PFSK-1 (cell line): ENCODE results near the gene PTPRQ.

Experiments used
- FOXP2 ChIP-seq: optimal IDR thresholded peaks from 2 replicates; pipeline ENCODE3; 2011; ENCODE audit warnings: borderline replicate concordance, control low read depth, inconsistent platforms; ENCODE audit not compliant: insufficient read depth; ENCODE audit errors: extremely low read length, extremely low read depth
- POLR2AphosphoS5 ChIP-seq: IDR thresholded peaks from 2 replicates; pipeline ENCODE4 v1.6.1; 2012; ENCODE audit warnings: low read depth, mild to moderate bottlenecking, control low read depth, low read length, moderate library complexity
- SIN3A ChIP-seq: IDR thresholded peaks from 2 replicates; pipeline ENCODE4 v1.6.1; 2012; ENCODE audit warnings: mild to moderate bottlenecking, low read length, moderate library complexity, borderline replicate concordance; ENCODE audit not compliant: insufficient read depth
- TAF1 ChIP-seq: IDR thresholded peaks from 2 replicates; pipeline ENCODE4 v1.6.1; 2012; ENCODE audit warnings: low read length, control low read depth, borderline replicate concordance; ENCODE audit not compliant: insufficient read depth
- TF ChIP-seq, protein P1 (sequence below), 2 experiments: IDR thresholded peaks; 2 replicates each; pipeline versions ENCODE4 v1.6.1 to v1.8.0; 2011 to 2012; ENCODE audit warnings: low read depth in 2 of 2, low read length in 2 of 2, control low read depth in 1 of 2, inconsistent platforms in 1 of 2, mild to moderate bottlenecking in 1 of 2, moderate library complexity in 1 of 2; ENCODE audit not compliant: insufficient read depth in 1 of 2

Gene PTPRQ

GRCh38 chr12:80711866-80712265 lies 267.8 kb downstream of the PTPRQ start:
- TF ChIP-seq, protein P1, sequence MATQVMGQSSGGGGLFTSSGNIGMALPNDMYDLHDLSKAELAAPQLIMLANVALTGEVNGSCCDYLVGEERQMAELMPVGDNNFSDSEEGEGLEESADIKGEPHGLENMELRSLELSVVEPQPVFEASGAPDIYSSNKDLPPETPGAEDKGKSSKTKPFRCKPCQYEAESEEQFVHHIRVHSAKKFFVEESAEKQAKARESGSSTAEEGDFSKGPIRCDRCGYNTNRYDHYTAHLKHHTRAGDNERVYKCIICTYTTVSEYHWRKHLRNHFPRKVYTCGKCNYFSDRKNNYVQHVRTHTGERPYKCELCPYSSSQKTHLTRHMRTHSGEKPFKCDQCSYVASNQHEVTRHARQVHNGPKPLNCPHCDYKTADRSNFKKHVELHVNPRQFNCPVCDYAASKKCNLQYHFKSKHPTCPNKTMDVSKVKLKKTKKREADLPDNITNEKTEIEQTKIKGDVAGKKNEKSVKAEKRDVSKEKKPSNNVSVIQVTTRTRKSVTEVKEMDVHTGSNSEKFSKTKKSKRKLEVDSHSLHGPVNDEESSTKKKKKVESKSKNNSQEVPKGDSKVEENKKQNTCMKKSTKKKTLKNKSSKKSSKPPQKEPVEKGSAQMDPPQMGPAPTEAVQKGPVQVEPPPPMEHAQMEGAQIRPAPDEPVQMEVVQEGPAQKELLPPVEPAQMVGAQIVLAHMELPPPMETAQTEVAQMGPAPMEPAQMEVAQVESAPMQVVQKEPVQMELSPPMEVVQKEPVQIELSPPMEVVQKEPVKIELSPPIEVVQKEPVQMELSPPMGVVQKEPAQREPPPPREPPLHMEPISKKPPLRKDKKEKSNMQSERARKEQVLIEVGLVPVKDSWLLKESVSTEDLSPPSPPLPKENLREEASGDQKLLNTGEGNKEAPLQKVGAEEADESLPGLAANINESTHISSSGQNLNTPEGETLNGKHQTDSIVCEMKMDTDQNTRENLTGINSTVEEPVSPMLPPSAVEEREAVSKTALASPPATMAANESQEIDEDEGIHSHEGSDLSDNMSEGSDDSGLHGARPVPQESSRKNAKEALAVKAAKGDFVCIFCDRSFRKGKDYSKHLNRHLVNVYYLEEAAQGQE (IDR thresholded peaks at IDR 0.05; ENCODE audit: insufficient read depth in 1 of 2, low read depth in 2 of 2, low read length in 2 of 2): no peak
- TF ChIP-seq SIN3A: no peak
- TF ChIP-seq FOXP2: no peak
- no peak for TF ChIP-seq POLR2AphosphoS5
- no peak for TF ChIP-seq TAF1

DNA sequence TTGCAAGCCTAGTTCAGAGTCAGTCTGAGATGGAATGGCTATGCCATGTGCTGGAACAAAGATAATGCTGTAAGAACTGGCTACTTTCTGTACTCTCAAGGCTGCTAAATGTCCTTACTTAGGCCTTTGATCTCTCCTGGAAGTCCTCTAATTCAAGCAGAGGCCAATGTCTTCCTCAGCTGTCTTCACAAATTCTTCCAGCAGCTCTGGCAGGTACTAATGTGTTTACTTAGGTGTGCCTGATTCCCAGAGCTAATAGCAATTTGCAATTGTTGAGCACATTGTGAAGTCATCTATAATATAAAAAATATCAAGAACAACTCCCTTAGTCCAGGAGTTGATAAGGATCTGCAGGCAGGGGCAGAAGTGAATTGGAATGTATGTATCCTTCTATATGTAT lies 268.8 kb downstream of the PTPRQ start:
- TF ChIP-seq TAF1 (no peak), SIN3A (no peak), FOXP2 (no peak), POLR2AphosphoS5 (no peak)
- TF ChIP-seq, protein P1 (IDR thresholded peaks at IDR 0.05; ENCODE audit: insufficient read depth in 1 of 2, low read depth in 2 of 2, low read length in 2 of 2): no peak

- no peak for TF ChIP-seq SIN3A
- TF ChIP-seq, protein P1 (IDR thresholded peaks at IDR 0.05; ENCODE audit: insufficient read depth in 1 of 2, low read depth in 2 of 2, low read length in 2 of 2): no peak
- TF ChIP-seq FOXP2: no peak
- no peak for TF ChIP-seq POLR2AphosphoS5
- no peak for TF ChIP-seq TAF1
These were observed 269.4 kb downstream of the PTPRQ start for GRCh38 chr12:80713419-80713818.

DNA sequence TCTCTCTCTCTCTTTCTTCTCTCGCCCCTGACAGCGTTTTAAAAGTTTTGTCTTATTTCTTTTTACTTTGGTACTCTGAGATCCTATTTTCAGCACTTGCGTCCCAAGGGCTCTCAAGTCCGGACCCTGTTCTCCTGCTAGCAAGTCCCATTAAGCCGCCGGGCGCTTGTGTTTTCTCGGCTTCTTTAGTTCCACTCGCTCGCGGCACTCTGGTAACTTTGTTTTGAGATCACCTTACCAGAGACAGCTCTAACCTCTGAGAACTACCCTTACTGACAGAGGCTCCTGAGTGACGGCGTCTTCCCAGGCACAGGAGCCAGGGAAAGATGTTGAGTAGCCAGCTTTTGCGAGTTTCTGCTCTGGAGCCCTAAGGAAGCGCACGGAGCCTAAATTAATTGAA lies 270.0 kb downstream of the PTPRQ start:
- no peak for TF ChIP-seq FOXP2
- TF ChIP-seq POLR2AphosphoS5: no peak

DNA sequence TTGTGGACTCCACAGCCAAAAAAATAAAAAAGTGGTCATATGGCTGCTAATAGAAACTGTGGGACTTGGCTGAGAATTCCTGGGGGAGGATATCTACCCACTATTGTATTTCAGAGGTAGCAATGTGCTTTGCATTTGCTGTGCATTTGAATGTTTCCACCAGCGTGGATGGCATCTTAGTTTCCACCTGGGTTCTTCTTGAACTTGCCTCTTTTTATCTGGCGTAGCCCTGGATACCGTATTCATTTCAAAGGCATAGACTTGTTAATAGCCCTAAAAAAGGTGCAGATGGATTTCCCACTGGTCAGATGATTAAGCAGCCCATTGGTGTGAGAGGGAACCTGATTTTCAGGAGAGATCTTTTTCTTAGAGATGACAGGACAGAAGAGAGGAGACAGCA lies 270.8 kb downstream of the PTPRQ start:
- no peak for TF ChIP-seq FOXP2
- no peak for TF ChIP-seq TAF1
- TF ChIP-seq, protein P1 (IDR thresholded peaks at IDR 0.05; ENCODE audit: insufficient read depth in 1 of 2, low read depth in 2 of 2, low read length in 2 of 2): no peak
- no peak for TF ChIP-seq SIN3A
- TF ChIP-seq POLR2AphosphoS5: no peak
